AG04450 (cell line): Measurements from ENCODE around the gene CBX6. TPM values are rescaled to one million over a fixed set of nuclear protein-coding genes. Genes with fewer than 3 reads are reported as not detected.

Source experiments
- CTCF ChIA-PET: fragments of 300-600, 350-600 bp; formaldehyde crosslinking; extraction: SDS; loops from one replicate; lab custom pipeline; 2022; ENCODE audit warnings: antibody characterized with exemption, inconsistent platforms; lab: Charles Lee
- POLR2A ChIA-PET: fragments of 350-600 bp; formaldehyde crosslinking; extraction: SDS; loops from one replicate; lab custom pipeline; 2021; ENCODE audit warnings: antibody characterized with exemption, inconsistent platforms; lab: Yijun Ruan, JAX
- DNase-seq: peaks from one replicate; pipeline ENCODE4 v3.0.0-alpha.2; 2011; ENCODE audit warnings: low read depth, low spot score
- H3K27ac ChIP-seq: one replicate; pipeline ENCODE4 v1.5.1; 2012; ENCODE audit warnings: low read depth, low read length, control low read depth
- H3K27me3 ChIP-seq: one replicate; pipeline ENCODE4 v1.6.0; 2012; ENCODE audit warnings: low read length; ENCODE audit not compliant: control insufficient read depth, insufficient read depth
- H3K4me3 ChIP-seq: 2 replicates; pipeline ENCODE4 v1.5.1; 2011; ENCODE audit warnings: mild to moderate bottlenecking, low read depth, low read length, control low read depth
- H3K9me3 ChIP-seq: 2 replicates; pipeline ENCODE4 v1.5.1; 2012; ENCODE audit warnings: low read length; ENCODE audit not compliant: control insufficient read depth, insufficient read depth
- CTCF ChIP-seq: IDR thresholded peaks from 2 replicates; pipeline ENCODE4 v1.5.1; 2011; ENCODE audit warnings: low read depth, low read length, control low read depth, inconsistent platforms
- polyA plus RNA-seq: library from polyadenylated mRNA; depleted of rRNA; stranded (reverse); fragments of >200 nt; gene quantifications from 2 replicates; pipeline ENCODE4 v1.2.3, GENCODE V29; 2011

Gene CBX6
- polyA plus RNA-seq, 1 experiment = 14.7 TPM

GRCh38 chr22:38843201-38843656 lies 28.8 kb downstream of the CBX6 start:
- ChIA-PET POLR2A (interaction anchor here (0.6 to 1.0 kb wide), 4 partner anchors 8 to 397 kb away, joined by 3 to 5 read pairs (median 4); no protein-coding TSS in a partner anchor), CTCF (interaction anchor here (0.5 to 3.9 kb wide), 5 partner anchors 26 to 78 kb away, joined by 3 to 38 read pairs (median 3); no protein-coding TSS in a partner anchor)
- Histone ChIP-seq H3K4me3 (peak overlapping the region; percentile 43), H3K9me3 (no peaks in the 10 kb centered on the region), H3K27ac (no peak overlapping the region), H3K27me3 (peaks cover 34% of the 10 kb centered on the region)
- peak; percentile 38 for TF ChIP-seq CTCF
- peak; percentile 52 for DNase-seq

GRCh38 chr22:38842512-38843200 lies 29.4 kb downstream of the CBX6 start:
- POLR2A ChIA-PET = interaction anchor here (0.6 to 1.0 kb wide), 4 partner anchors 9 to 396 kb away, joined by 3 to 5 read pairs (median 4); no protein-coding TSS in a partner anchor
- no peak for TF ChIP-seq CTCF

DNA sequence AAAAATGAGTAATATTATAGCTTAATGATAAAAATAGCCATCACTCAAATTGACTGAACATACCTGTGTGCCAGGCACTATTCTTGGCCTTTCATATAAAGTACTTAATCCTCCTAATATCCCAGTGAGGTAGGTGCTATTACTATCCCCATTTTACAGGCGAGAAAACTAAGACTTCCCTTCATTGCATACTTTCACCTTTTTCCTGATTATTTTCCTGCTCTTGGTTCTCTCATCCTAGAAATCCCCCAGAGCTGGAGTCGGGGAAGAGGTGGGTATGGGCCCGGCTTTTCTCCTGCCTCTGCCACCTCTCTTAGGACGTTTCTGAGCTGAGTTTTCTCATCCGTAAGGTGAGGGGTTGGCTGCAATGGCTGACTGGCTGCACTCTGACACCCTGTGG lies 30.4 kb downstream of the CBX6 start:
- CTCF ChIA-PET = interaction anchor here (2.2 to 3.9 kb wide), 2 partner anchors 27 to 73 kb away, joined by 9 to 38 read pairs; no protein-coding TSS in a partner anchor
- Histone ChIP-seq H3K4me3 (no peak overlapping the region), H3K27ac (no peak overlapping the region), H3K9me3 (no peaks in the 10 kb centered on the region), H3K27me3 (peaks cover 27% of the 10 kb centered on the region)
- no peak for DNase-seq
- TF ChIP-seq CTCF = no peak
- POLR2A ChIA-PET = no interaction called here

More at GRCh38 chr22:38842512-38843200, 29.4 kb downstream of the CBX6 start:
- Histone ChIP-seq H3K27ac (no peak overlapping the region), H3K4me3 (peak overlapping the region; percentile 43), H3K9me3 (no peaks in the 10 kb centered on the region), H3K27me3 (peaks cover 29% of the 10 kb centered on the region)
- CTCF ChIA-PET = interaction anchor here (0.5 to 3.9 kb wide), 5 partner anchors 26 to 77 kb away, joined by 3 to 38 read pairs (median 3); no protein-coding TSS in a partner anchor
- DNase-seq = no peak

DNA sequence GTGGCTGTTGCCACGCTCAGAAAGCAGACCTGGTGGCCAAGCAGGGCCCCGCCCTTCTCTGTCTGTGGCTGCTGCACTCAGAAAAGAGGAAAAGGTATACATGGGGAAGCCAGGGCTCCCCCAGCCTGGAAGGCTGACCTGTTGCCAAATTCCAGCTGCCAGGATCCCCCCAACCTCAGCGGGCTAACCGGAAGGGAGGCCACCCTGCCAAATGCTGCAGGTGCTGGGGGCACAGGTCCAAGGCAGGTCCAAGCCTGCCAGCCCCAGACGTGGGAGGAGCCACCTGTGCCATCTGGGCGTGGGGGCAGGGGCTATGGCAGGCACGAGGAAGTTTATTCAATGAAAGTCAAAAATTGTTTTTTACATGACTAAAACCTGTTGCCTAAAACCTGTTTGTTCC lies 30.8 kb downstream of the CBX6 start:
- Histone ChIP-seq H3K4me3 (no peak overlapping the region), H3K9me3 (no peaks in the 10 kb centered on the region), H3K27me3 (peaks cover 27% of the 10 kb centered on the region), H3K27ac (no peak overlapping the region)
- ChIA-PET CTCF (interaction anchor here (2.2 to 3.9 kb wide), 2 partner anchors 28 to 72 kb away, joined by 9 to 38 read pairs; no protein-coding TSS in a partner anchor), POLR2A (no interaction called here)
- no peak for TF ChIP-seq CTCF
- DNase-seq = no peak

DNA sequence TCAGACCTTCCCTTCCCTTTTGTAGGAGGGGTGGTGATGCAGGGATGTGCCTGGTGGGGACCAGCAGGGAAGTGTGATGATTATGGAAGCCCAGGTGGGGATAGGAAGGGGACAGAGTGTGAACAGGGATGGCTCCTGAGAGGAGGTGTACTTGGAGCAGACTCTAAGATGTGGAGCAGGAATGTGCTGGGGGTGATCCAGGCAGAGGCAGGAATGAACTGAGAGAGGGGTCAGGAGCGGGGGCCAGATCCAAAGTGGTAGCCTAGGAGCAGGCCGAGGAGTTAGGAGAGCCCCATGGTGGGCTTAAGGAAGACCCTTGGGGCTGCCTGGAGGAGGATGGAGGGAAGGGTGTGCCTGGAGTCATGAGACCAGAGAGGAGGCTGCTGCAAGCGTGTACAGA lies 31.9 kb downstream of the CBX6 start:
- Histone ChIP-seq H3K27me3 (peaks cover 27% of the 10 kb centered on the region), H3K27ac (no peak overlapping the region), H3K9me3 (no peaks in the 10 kb centered on the region), H3K4me3 (no peak overlapping the region)
- CTCF ChIA-PET = no interaction called here
- POLR2A ChIA-PET = no interaction called here
- TF ChIP-seq CTCF = no peak
- no peak for DNase-seq
